ENCODE measurements around the gene MYCBPAP.

DNA sequence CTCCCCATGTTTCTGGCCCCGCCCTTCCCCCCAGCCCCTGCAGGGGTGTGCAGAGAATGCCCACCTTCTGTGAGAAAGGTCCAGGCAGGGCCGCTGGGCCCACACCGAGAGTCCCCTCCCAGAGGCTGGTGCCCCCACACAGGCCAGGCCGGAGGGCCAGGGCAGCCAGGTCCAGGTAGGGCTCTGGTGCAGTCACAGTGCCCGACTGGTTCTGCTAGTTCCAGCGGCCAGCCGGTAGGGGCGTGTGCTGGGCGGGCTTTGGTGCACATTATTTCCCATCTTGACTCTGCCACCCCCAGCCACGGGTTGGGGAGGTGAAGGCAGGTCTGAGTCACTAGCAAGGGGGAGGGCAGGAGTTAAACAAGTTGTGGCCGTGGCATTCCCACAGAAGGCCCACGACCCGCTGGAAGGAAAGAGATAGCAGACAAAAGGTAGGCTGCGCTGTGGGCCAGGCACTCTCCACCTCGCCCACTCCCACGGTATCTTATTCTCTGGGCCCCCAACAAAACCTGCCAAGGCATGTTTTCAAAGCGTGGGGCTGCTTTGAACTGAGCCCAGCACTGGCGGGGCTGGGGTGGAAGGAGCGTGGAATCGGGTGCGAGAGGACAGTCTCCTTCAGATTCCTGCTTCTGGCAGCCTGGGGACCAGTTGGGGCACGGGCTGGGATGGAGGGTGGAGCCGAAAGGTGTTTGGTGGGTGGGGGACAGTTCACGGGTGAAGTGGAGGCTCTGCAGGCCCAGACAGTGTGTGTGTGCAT lies 26.2 kb downstream of the MYCBPAP start:
- TF ChIP-seq, protein P1, sequence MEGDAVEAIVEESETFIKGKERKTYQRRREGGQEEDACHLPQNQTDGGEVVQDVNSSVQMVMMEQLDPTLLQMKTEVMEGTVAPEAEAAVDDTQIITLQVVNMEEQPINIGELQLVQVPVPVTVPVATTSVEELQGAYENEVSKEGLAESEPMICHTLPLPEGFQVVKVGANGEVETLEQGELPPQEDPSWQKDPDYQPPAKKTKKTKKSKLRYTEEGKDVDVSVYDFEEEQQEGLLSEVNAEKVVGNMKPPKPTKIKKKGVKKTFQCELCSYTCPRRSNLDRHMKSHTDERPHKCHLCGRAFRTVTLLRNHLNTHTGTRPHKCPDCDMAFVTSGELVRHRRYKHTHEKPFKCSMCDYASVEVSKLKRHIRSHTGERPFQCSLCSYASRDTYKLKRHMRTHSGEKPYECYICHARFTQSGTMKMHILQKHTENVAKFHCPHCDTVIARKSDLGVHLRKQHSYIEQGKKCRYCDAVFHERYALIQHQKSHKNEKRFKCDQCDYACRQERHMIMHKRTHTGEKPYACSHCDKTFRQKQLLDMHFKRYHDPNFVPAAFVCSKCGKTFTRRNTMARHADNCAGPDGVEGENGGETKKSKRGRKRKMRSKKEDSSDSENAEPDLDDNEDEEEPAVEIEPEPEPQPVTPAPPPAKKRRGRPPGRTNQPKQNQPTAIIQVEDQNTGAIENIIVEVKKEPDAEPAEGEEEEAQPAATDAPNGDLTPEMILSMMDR (IDR thresholded peaks at IDR 0.05 in 2 of 3, conservative IDR thresholded peaks at IDR 0.05 in 1 of 3; ENCODE audit: borderline replicate concordance in 1 of 3, insufficient read depth in 1 of 3, low read depth in 2 of 3, low read length in 2 of 3): peak in 2 of 3 experiments; percentile 68 to 83; a peak in 4 of 6 replicates
- peak; percentile 23 for TF ChIP-seq POLR2A (IDR thresholded peaks at IDR 0.05; ENCODE audit: borderline replicate concordance, extremely low read depth, insufficient read depth, insufficient read length)
- TF ChIP-seq, protein P2, sequence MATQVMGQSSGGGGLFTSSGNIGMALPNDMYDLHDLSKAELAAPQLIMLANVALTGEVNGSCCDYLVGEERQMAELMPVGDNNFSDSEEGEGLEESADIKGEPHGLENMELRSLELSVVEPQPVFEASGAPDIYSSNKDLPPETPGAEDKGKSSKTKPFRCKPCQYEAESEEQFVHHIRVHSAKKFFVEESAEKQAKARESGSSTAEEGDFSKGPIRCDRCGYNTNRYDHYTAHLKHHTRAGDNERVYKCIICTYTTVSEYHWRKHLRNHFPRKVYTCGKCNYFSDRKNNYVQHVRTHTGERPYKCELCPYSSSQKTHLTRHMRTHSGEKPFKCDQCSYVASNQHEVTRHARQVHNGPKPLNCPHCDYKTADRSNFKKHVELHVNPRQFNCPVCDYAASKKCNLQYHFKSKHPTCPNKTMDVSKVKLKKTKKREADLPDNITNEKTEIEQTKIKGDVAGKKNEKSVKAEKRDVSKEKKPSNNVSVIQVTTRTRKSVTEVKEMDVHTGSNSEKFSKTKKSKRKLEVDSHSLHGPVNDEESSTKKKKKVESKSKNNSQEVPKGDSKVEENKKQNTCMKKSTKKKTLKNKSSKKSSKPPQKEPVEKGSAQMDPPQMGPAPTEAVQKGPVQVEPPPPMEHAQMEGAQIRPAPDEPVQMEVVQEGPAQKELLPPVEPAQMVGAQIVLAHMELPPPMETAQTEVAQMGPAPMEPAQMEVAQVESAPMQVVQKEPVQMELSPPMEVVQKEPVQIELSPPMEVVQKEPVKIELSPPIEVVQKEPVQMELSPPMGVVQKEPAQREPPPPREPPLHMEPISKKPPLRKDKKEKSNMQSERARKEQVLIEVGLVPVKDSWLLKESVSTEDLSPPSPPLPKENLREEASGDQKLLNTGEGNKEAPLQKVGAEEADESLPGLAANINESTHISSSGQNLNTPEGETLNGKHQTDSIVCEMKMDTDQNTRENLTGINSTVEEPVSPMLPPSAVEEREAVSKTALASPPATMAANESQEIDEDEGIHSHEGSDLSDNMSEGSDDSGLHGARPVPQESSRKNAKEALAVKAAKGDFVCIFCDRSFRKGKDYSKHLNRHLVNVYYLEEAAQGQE (IDR thresholded peaks at IDR 0.05; ENCODE audit: low read depth): no peak
- TF ChIP-seq POLR2AphosphoS5 (IDR thresholded peaks at IDR 0.05; ENCODE audit: low read depth, low read length): peak; percentile 90
- no peak for TF ChIP-seq SIN3A (IDR thresholded peaks at IDR 0.05; ENCODE audit: low read depth)
- no peak for TF ChIP-seq ELF1 (IDR thresholded peaks at IDR 0.05; ENCODE audit: borderline replicate concordance, low read depth)
- TF ChIP-seq, protein P3, sequence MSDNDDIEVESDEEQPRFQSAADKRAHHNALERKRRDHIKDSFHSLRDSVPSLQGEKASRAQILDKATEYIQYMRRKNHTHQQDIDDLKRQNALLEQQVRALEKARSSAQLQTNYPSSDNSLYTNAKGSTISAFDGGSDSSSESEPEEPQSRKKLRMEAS (IDR thresholded peaks at IDR 0.05): no peak
